AG04449 (cell line): ENCODE measurements around the gene SMYD2.

Source experiments
- CTCF ChIA-PET: fragments of 350-600 bp; formaldehyde crosslinking; extraction: SDS; loops from one replicate; lab custom pipeline; 2021; ENCODE audit warnings: antibody characterized with exemption; lab: Yijun Ruan, JAX
- POLR2A ChIA-PET: fragments of 400-600, 350-600 bp; formaldehyde crosslinking; extraction: SDS; loops from one replicate; lab custom pipeline; 2020; ENCODE audit warnings: antibody characterized with exemption, inconsistent platforms; lab: Yijun Ruan, JAX
- DNase-seq: peaks from one replicate; pipeline ENCODE4 v3.0.0-alpha.2; 2010; ENCODE audit warnings: low read depth, low spot score
- H3K4me3 ChIP-seq: 2 replicates; pipeline ENCODE4 v1.5.1; 2011; ENCODE audit warnings: low read depth, mild to moderate bottlenecking, control low read depth, low read length
- CTCF ChIP-seq: IDR thresholded peaks from one replicate; pipeline ENCODE4 v1.5.1; 2011; ENCODE audit warnings: mild to moderate bottlenecking, moderate library complexity, low read length, control low read depth, inconsistent platforms; ENCODE audit not compliant: insufficient read depth; ENCODE audit errors: missing control alignments

Gene SMYD2

GRCh38 chr1:214276786-214277185 is 4.2 kb upstream of the SMYD2 start:
- H3K4me3 ChIP-seq: no peak overlapping the region
- DNase-seq: no peak
- CTCF ChIA-PET: interaction anchor here (1.8 to 7.2 kb wide), 3 partner anchors 16 to 62 kb away, joined by 5 to 74 read pairs (median 16); no protein-coding TSS in a partner anchor
- no peak for TF ChIP-seq CTCF
- POLR2A ChIA-PET: no interaction called here

- H3K4me3 ChIP-seq: no peak overlapping the region
- POLR2A ChIA-PET: interaction anchor here (0.6 kb wide), 1 partner anchor 263 kb away, joined by 3 read pairs; no protein-coding TSS in a partner anchor
- CTCF ChIA-PET: interaction anchor here (0.8 to 7.2 kb wide), 7 partner anchors 14 to 64 kb away, joined by 3 to 74 read pairs (median 4); no protein-coding TSS in a partner anchor
- no peak for DNase-seq
- TF ChIP-seq CTCF: no peak
Observed at GRCh38 chr1:214277704-214278635, 3.0 kb upstream of the SMYD2 start.

GRCh38 chr1:214280386-214281020 is 456 bp upstream of the SMYD2 start:
- H3K4me3 ChIP-seq: peak overlapping the region; percentile 92
- CTCF ChIA-PET: interaction anchor here (1.2 to 7.2 kb wide), 2 partner anchors 8 to 19 kb away, joined by 3 to 74 read pairs; no protein-coding TSS in a partner anchor
- POLR2A ChIA-PET: interaction anchor here (0.6 kb wide), 1 partner anchor 16 kb away, joined by 3 read pairs; no protein-coding TSS in a partner anchor
- TF ChIP-seq CTCF: no peak
- DNase-seq: no peak

GRCh38 chr1:214281720-214282629 is 1.0 kb downstream of the SMYD2 start:
- H3K4me3 ChIP-seq: peak overlapping the region; percentile 92
- CTCF ChIA-PET: interaction anchor here (0.6 to 4.7 kb wide), 4 partner anchors 9 to 49 kb away, joined by 3 to 27 read pairs (median 4); no protein-coding TSS in a partner anchor
- no peak for DNase-seq
- POLR2A ChIA-PET: no interaction called here
- TF ChIP-seq CTCF: no peak

GRCh38 chr1:214282630-214283242 is 1.8 kb downstream of the SMYD2 start:
- DNase-seq: no peak
- TF ChIP-seq CTCF: no peak
- H3K4me3 ChIP-seq: no peak overlapping the region; the same call in 1 of the 2 replicates
- ChIA-PET CTCF (interaction anchor here (0.6 to 4.7 kb wide), 4 partner anchors 9 to 48 kb away, joined by 3 to 27 read pairs (median 4); no protein-coding TSS in a partner anchor), POLR2A (no interaction called here)
